GM23338 (cell line): Measurements from ENCODE around the gene SDC3. TPM values are rescaled to one million over a fixed set of nuclear protein-coding genes. Genes with fewer than 3 reads are reported as not detected.

Source experiments
- ATAC-seq: fragments of 200-7000 bp; cut with Tn5 transposase; 3 replicates; pipeline ENCODE4 v1.9.1; 2020
- DNase-seq: peaks from one replicate; pipeline ENCODE4 v3.0.0-alpha.2; 2015; ENCODE audit warnings: low spot score
- H2AFZ ChIP-seq: fragments of 200-600 bp; sonication (generic); 2 replicates; pipeline ENCODE4 v1.8.0; 2016; ENCODE audit warnings: antibody characterized with exemption, mild to moderate bottlenecking, moderate library complexity
- H3F3A ChIP-seq: fragments of 200-600 bp; sonication (generic); replicated peaks from 2 replicates; pipeline ENCODE4 v1.8.0; 2017; ENCODE audit warnings: antibody characterized with exemption, mixed run types, low read depth
- H3K27ac ChIP-seq: fragments of 200-600 bp; sonication (generic); 2 replicates; pipeline ENCODE4 v1.6.1; 2016; ENCODE audit warnings: low read depth
- H3K27me3 ChIP-seq: fragments of 200-600 bp; sonication (generic); 2 replicates; pipeline ENCODE4 v1.8.0; 2016; ENCODE audit warnings: mild to moderate bottlenecking, mixed run types, moderate library complexity; ENCODE audit not compliant: insufficient read depth
- H3K36me3 ChIP-seq: fragments of 200-600 bp; sonication (generic); 2 replicates; pipeline ENCODE4 v1.8.0; 2016; ENCODE audit warnings: mild to moderate bottlenecking; ENCODE audit not compliant: insufficient read depth
- H3K4me1 ChIP-seq: fragments of 200-600 bp; sonication (generic); 2 replicates; pipeline ENCODE4 v1.8.0; 2016; ENCODE audit warnings: mild to moderate bottlenecking, moderate library complexity; ENCODE audit not compliant: insufficient read depth
- H3K4me2 ChIP-seq: fragments of 200-600 bp; sonication (generic); 2 replicates; pipeline ENCODE4 v1.7.1; 2017; ENCODE audit warnings: mixed run types
- H3K4me3 ChIP-seq: fragments of 200-600 bp; sonication (generic); 2 replicates; pipeline ENCODE4 v1.6.1; 2016; ENCODE audit warnings: mixed run types
- H3K79me2 ChIP-seq: fragments of 200-600 bp; sonication (generic); replicated peaks from 2 replicates; pipeline ENCODE4 v1.8.0; 2017; ENCODE audit warnings: mild to moderate bottlenecking; ENCODE audit not compliant: insufficient read depth
- H3K9me2 ChIP-seq: fragments of 200-600 bp; sonication (generic); 2 replicates; pipeline ENCODE4 v1.8.0; 2017; ENCODE audit not compliant: insufficient read depth
- H4K20me1 ChIP-seq: fragments of 200-600 bp; sonication (generic); replicated peaks from 2 replicates; pipeline ENCODE4 v1.8.0; 2017; ENCODE audit warnings: mild to moderate bottlenecking; ENCODE audit not compliant: insufficient read depth
- H3K27ac Mint-ChIP-seq: 2 replicates; pipeline ENCODE4 v1.8.0; 2020; ENCODE audit warnings: inconsistent platforms, mild to moderate bottlenecking, moderate library complexity, mixed read lengths
- H3K27me3 Mint-ChIP-seq: 3 replicates; pipeline ENCODE4 v1.8.0; 2022; ENCODE audit warnings: low read depth, mild to moderate bottlenecking, moderate library complexity, mixed read lengths, inconsistent platforms; ENCODE audit not compliant: insufficient read depth, poor library complexity
- H3K36me3 Mint-ChIP-seq: 3 replicates; pipeline ENCODE4 v1.8.0; 2021; ENCODE audit warnings: low read depth, mild to moderate bottlenecking, inconsistent platforms, moderate library complexity, mixed read lengths
- H3K4me1 Mint-ChIP-seq: 3 replicates; pipeline ENCODE4 v1.8.0; 2020; ENCODE audit warnings: mild to moderate bottlenecking, inconsistent platforms, mixed read lengths
- H3K4me3 Mint-ChIP-seq: 3 replicates; pipeline ENCODE4 v1.8.0; 2021; ENCODE audit warnings: moderate library complexity, mild to moderate bottlenecking, inconsistent platforms, mixed read lengths
- H3K9me3 Mint-ChIP-seq: 3 replicates; pipeline ENCODE4 v1.8.0; 2020; ENCODE audit warnings: moderate library complexity, mild to moderate bottlenecking, inconsistent platforms, mixed read lengths
- CREB1 ChIP-seq: fragments of 250-450 bp; sonication (Bioruptor Pico); IDR thresholded peaks from 2 replicates; pipeline ENCODE4 v1.5.0; 2020; ENCODE audit warnings: low read depth, mild to moderate bottlenecking, moderate library complexity
- EZH2 ChIP-seq: fragments of 200-600 bp; sonication (generic); IDR thresholded peaks from one replicate; pipeline ENCODE4 v1.8.0; 2017; ENCODE audit warnings: antibody characterized with exemption, mild to moderate bottlenecking, low read depth; ENCODE audit not compliant: unreplicated experiment
- EZH2phosphoT487 ChIP-seq: fragments of 200-600 bp; sonication (generic); IDR thresholded peaks from one replicate; pipeline ENCODE4 v1.8.1; 2018; ENCODE audit warnings: antibody characterized with exemption; ENCODE audit not compliant: unreplicated experiment
- JUNB ChIP-seq: IDR thresholded peaks from one replicate; pipeline ENCODE4 v1.6.1; 2016; ENCODE audit warnings: antibody characterized with exemption; ENCODE audit not compliant: unreplicated experiment
- NANOG ChIP-seq: IDR thresholded peaks from 2 replicates; pipeline ENCODE4 v1.6.1; 2016; ENCODE audit warnings: antibody characterized with exemption, borderline replicate concordance
- POLR2AphosphoS5 ChIP-seq: IDR thresholded peaks from 2 replicates; pipeline ENCODE4 v1.6.1; 2016; ENCODE audit warnings: antibody characterized with exemption, low read depth
- STAT1 ChIP-seq: IDR thresholded peaks from one replicate; pipeline ENCODE4 v1.6.1; 2016; ENCODE audit warnings: antibody characterized with exemption; ENCODE audit not compliant: unreplicated experiment
- ZNF114 ChIP-seq: fragments of 250-450 bp; sonication (Bioruptor Pico); IDR thresholded peaks from 2 replicates; pipeline ENCODE4 v1.5.0; 2020; ENCODE audit warnings: mild to moderate bottlenecking, moderate library complexity
- ZNF331 ChIP-seq: fragments of 250-450 bp; sonication (Bioruptor Pico); IDR thresholded peaks from 2 replicates; pipeline ENCODE4 v1.5.0; 2020; ENCODE audit warnings: low read depth, mild to moderate bottlenecking, moderate library complexity
- polyA plus RNA-seq: library from polyadenylated mRNA; unstranded; fragments of >200 nt; fragmentation: Nextera tagmentation; extraction: Ambion mirVana; gene quantifications from 2 replicates; pipeline ENCODE4 v1.2.1, GENCODE V29; 2016
- total RNA-seq: library from RNA; depleted of rRNA; stranded (reverse); fragments of >200 nt; shearing (Covaris generic); gene quantifications from 2 replicates; pipeline ENCODE4 v1.2.3, GENCODE V29; 2014
- TF ChIP-seq, protein P1 (sequence below), 2 experiments: fragments of 200-600 bp in 1 of 2; sonication (generic) in 1 of 2; conservative IDR thresholded peaks; 2 replicates each; pipeline versions ENCODE4 v1.5.1 to v1.6.1; 2016 to 2017; ENCODE audit warnings: antibody characterized with exemption in 2 of 2, low read depth in 2 of 2, mild to moderate bottlenecking in 2 of 2, moderate library complexity in 1 of 2
- TF ChIP-seq, protein P2 (sequence below): IDR thresholded peaks from one replicate; pipeline ENCODE4 v1.6.1; 2018; ENCODE audit warnings: antibody characterized with exemption; ENCODE audit not compliant: unreplicated experiment
- TF ChIP-seq, protein P3 (sequence below): IDR thresholded peaks from 2 replicates; pipeline ENCODE4 v1.6.1; 2016; ENCODE audit warnings: antibody characterized with exemption

The SDC3 gene
- total and polyA plus RNA-seq, 2 experiments from 2014 or later, result 5.2 to 29.7 TPM

DNA sequence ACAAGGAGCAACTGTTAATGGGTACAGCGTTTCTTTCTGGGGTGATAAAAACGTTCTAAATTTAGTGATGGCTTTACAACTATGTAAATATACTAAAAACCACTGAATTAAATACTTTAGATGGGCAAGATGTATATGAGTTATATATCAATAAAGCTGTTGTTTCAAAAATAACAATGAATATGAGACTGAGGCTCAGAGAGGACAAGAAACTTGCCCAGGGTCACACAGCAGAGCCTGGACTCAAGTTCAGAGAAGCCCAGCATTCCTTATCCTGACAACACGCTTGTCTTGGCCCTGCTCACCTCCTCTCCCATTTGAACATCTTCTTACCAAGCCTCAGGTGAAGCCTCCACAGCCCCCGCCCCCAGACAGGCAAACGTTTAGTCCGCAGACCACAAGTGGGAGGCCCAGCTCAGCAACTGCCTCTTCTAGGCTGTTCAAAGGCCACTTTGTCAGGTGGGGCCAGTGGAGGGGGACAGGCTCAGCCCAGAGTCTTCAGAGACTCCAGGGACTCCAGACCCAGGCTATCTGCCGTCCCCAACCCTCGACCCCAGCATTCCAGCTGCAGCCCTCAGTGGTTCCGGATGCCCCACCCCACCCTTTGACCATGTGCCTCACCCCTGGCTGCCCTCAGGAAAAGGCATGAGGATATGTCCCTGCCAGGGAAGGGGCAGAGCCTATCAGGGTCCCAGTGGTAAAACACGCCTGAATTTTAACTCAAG is 17.9 kb downstream of the SDC3 start (continued):
- TF ChIP-seq, protein P1, sequence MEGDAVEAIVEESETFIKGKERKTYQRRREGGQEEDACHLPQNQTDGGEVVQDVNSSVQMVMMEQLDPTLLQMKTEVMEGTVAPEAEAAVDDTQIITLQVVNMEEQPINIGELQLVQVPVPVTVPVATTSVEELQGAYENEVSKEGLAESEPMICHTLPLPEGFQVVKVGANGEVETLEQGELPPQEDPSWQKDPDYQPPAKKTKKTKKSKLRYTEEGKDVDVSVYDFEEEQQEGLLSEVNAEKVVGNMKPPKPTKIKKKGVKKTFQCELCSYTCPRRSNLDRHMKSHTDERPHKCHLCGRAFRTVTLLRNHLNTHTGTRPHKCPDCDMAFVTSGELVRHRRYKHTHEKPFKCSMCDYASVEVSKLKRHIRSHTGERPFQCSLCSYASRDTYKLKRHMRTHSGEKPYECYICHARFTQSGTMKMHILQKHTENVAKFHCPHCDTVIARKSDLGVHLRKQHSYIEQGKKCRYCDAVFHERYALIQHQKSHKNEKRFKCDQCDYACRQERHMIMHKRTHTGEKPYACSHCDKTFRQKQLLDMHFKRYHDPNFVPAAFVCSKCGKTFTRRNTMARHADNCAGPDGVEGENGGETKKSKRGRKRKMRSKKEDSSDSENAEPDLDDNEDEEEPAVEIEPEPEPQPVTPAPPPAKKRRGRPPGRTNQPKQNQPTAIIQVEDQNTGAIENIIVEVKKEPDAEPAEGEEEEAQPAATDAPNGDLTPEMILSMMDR (conservative IDR thresholded peaks at IDR 0.05; ENCODE audit: low read depth in 2 of 2), result no peak
- TF ChIP-seq, protein P2, sequence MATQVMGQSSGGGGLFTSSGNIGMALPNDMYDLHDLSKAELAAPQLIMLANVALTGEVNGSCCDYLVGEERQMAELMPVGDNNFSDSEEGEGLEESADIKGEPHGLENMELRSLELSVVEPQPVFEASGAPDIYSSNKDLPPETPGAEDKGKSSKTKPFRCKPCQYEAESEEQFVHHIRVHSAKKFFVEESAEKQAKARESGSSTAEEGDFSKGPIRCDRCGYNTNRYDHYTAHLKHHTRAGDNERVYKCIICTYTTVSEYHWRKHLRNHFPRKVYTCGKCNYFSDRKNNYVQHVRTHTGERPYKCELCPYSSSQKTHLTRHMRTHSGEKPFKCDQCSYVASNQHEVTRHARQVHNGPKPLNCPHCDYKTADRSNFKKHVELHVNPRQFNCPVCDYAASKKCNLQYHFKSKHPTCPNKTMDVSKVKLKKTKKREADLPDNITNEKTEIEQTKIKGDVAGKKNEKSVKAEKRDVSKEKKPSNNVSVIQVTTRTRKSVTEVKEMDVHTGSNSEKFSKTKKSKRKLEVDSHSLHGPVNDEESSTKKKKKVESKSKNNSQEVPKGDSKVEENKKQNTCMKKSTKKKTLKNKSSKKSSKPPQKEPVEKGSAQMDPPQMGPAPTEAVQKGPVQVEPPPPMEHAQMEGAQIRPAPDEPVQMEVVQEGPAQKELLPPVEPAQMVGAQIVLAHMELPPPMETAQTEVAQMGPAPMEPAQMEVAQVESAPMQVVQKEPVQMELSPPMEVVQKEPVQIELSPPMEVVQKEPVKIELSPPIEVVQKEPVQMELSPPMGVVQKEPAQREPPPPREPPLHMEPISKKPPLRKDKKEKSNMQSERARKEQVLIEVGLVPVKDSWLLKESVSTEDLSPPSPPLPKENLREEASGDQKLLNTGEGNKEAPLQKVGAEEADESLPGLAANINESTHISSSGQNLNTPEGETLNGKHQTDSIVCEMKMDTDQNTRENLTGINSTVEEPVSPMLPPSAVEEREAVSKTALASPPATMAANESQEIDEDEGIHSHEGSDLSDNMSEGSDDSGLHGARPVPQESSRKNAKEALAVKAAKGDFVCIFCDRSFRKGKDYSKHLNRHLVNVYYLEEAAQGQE, result no peak
- TF ChIP-seq CREB1 (CRISPR knock-in tag), result no peak
- TF ChIP-seq EZH2, result no peak
- no peak for TF ChIP-seq JUNB
- TF ChIP-seq, protein P3, sequence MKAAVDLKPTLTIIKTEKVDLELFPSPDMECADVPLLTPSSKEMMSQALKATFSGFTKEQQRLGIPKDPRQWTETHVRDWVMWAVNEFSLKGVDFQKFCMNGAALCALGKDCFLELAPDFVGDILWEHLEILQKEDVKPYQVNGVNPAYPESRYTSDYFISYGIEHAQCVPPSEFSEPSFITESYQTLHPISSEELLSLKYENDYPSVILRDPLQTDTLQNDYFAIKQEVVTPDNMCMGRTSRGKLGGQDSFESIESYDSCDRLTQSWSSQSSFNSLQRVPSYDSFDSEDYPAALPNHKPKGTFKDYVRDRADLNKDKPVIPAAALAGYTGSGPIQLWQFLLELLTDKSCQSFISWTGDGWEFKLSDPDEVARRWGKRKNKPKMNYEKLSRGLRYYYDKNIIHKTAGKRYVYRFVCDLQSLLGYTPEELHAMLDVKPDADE, result no peak
- no peak for TF ChIP-seq ZNF114
- TF ChIP-seq ZNF331 (CRISPR knock-in tag), result no peak
- TF ChIP-seq NANOG, result no peak
- TF ChIP-seq EZH2phosphoT487, result no peak
- TF ChIP-seq STAT1, result no peak

DNA sequence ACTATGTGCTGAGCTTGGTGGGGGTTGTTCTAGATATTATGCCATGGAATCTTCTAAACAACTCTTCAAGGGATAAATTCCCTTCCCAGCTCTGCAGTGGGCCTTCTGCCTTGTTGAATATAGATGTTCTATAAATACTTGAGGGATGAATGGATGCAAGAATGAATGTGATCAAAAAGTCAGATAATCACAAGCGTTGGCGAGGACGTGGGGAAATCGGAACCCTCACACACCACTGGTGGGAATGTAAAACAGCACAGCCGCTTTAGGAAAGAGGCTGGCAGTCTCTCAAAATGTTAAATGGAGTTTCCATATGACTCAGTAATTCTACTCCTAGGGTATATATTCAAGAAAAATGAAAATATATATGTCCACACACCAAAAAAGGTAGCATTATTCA is 19.0 kb downstream of the SDC3 start:
- no peaks in the 10 kb centered on the region; the same call in 1 of the 2 replicates for H3K79me2 ChIP-seq
- no peak overlapping the region for H3K4me3 Mint-ChIP-seq
- H3K4me3 ChIP-seq, result no peak overlapping the region
- no peaks in the 10 kb centered on the region for H3K9me2 ChIP-seq
- H3K36me3 Mint-ChIP-seq, result no peaks in the 10 kb centered on the region
- no peak overlapping the region for H2AFZ ChIP-seq
- no peak overlapping the region for H3K4me2 ChIP-seq
- no peaks in the 10 kb centered on the region for H3F3A ChIP-seq
- H3K27me3 ChIP-seq, result no peaks in the 10 kb centered on the region
- DNase-seq (no peak), ATAC-seq (no peak)
- H3K27me3 Mint-ChIP-seq, result peaks cover 5% of the 10 kb centered on the region
- H3K36me3 ChIP-seq, result no peaks in the 10 kb centered on the region
- 0 out of 2 replicates have a peak, but pooled peaks cover 2% of the 10 kb centered on the region for H4K20me1 ChIP-seq
- no peak for TF ChIP-seq JUNB
- TF ChIP-seq, protein P2, result no peak
- TF ChIP-seq, protein P1 (conservative IDR thresholded peaks at IDR 0.05; ENCODE audit: low read depth in 2 of 2), result no peak
- no peak for TF ChIP-seq POLR2AphosphoS5
- TF ChIP-seq EZH2phosphoT487, result no peak
- H3K27ac ChIP-seq, result no peak overlapping the region
- no peak overlapping the region for H3K27ac Mint-ChIP-seq
- H3K4me1 Mint-ChIP-seq, result peaks cover 37% of the 10 kb centered on the region
- peaks cover 13% of the 10 kb centered on the region for H3K4me1 ChIP-seq
- H3K9me3 Mint-ChIP-seq, result no peaks in the 10 kb centered on the region
